ENCODE measurements around the gene CEP85. TPM values are rescaled to one million over a fixed set of nuclear protein-coding genes. Genes with fewer than 3 reads are reported as not detected.

The CEP85 gene
- total and polyA plus RNA-seq, 9 of the 15 experiments (the other 6 are each of a cell fraction or from before 2014, with no cell fraction given), result 42.1 to 140 (median 92.6) TPM

DNA sequence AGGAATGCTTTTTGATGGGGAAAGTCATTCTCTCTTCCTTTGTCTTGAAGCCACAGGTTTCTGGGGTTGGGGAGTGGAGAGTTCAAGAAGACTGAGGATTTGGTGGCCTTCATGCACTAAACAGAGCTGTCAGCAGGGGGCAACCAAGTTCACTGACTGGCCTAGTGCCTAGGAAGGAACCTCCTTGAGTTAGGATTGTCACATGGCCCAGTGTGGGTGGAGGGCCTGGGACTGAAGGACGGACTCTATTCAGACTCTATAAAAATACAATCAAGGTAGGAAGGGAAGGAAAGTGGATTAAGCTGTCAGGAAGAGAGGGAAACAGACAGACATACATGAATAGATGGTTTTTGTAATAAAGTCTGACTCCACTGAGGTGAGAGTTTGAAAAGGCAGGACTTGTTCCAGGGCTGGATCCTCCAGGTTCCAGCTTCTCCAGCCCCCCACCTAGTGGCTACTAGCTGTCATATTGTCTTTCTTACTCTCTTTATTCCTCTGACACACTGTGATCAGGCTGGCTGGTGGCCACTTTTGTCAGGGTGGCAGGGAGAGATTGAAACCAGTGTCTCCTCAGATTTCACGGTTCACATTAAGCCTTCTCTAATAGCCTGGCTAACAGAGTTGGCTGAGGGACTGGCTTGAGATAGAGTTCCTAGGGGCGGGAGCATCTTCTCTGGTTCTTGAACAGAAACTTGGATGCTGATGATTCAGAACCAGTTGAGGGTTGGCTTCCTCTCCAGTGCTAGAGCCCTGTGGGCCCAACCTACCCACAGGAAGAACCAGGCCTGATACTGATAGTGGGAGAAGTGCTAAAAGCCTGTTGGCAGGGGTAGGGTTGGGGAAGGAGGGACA lies 41.8 kb downstream of the CEP85 start (continued):
- TF ChIP-seq TFE3 (CRISPR knock-in tag; IDR thresholded peaks at IDR 0.05) (no peak), SNIP1 (IDR thresholded peaks at IDR 0.05; ENCODE audit: low read depth) (0 out of 2 replicates have a peak, but pooled peaks have one; percentile 32), MTF1 (CRISPR knock-in tag; IDR thresholded peaks at IDR 0.05; ENCODE audit: borderline replicate concordance) (no peak), SMAD1 (IDR thresholded peaks at IDR 0.05; ENCODE audit: low read depth, low read length, partially characterized antibody) (no peak), SUPT5H (IDR thresholded peaks at IDR 0.05) (no peak), SRSF1 (IDR thresholded peaks at IDR 0.05; ENCODE audit: low read depth, low read length) (no peak), ETS1 (conservative IDR thresholded peaks at IDR 0.05; ENCODE audit: control insufficient read depth, low read depth, low read length) (0 out of 2 replicates have a peak, but pooled peaks have one; percentile 6), BRD4 (IDR thresholded peaks at IDR 0.05) (no peak), NR4A1 (CRISPR knock-in tag; IDR thresholded peaks at IDR 0.05) (no peak), NR4A1 (tag; IDR thresholded peaks at IDR 0.05) (no peak), FOS (IDR thresholded peaks at IDR 0.05; ENCODE audit: extremely low read depth, insufficient read length) (no peak), ZNF263 (CRISPR knock-in tag; IDR thresholded peaks at IDR 0.05; ENCODE audit: borderline replicate concordance) (0 out of 2 replicates have a peak, but pooled peaks have one; percentile 24), ILK (tag; IDR thresholded peaks at IDR 0.05; ENCODE audit: borderline replicate concordance, low read depth) (no peak), KLF1 (tag; IDR thresholded peaks at IDR 0.05) (no peak), TARDBP (IDR thresholded peaks at IDR 0.05) (no peak; the same call in 1 of the 2 replicates), ZNF316 (IDR thresholded peaks at IDR 0.05) (no peak), PRMT5 (CRISPR knock-in tag; IDR thresholded peaks at IDR 0.05) (no peak), UBTF (IDR thresholded peaks at IDR 0.05; ENCODE audit: borderline replicate concordance in 1 of 2, low read depth in 2 of 2, low read length in 2 of 2) (no peak), CBFA2T3 (IDR thresholded peaks at IDR 0.05) (peak; percentile 66; the same call in 1 of the 2 replicates)
- TF ChIP-seq, protein P1, sequence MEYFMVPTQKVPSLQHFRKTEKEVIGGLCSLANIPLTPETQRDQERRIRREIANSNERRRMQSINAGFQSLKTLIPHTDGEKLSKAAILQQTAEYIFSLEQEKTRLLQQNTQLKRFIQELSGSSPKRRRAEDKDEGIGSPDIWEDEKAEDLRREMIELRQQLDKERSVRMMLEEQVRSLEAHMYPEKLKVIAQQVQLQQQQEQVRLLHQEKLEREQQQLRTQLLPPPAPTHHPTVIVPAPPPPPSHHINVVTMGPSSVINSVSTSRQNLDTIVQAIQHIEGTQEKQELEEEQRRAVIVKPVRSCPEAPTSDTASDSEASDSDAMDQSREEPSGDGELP (CRISPR knock-in tag; IDR thresholded peaks at IDR 0.05; ENCODE audit: borderline replicate concordance), result no peak; the same call in 1 of the 2 replicates
- TF ChIP-seq, protein P2, sequence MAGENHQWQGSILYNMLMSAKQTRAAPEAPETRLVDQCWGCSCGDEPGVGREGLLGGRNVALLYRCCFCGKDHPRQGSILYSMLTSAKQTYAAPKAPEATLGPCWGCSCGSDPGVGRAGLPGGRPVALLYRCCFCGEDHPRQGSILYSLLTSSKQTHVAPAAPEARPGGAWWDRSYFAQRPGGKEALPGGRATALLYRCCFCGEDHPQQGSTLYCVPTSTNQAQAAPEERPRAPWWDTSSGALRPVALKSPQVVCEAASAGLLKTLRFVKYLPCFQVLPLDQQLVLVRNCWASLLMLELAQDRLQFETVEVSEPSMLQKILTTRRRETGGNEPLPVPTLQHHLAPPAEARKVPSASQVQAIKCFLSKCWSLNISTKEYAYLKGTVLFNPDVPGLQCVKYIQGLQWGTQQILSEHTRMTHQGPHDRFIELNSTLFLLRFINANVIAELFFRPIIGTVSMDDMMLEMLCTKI (IDR thresholded peaks at IDR 0.05; ENCODE audit: partially characterized antibody), result no peak

All from K562 (cell line).